ENCODE measurements around the gene PKIG. TPM values are rescaled to one million over a fixed set of nuclear protein-coding genes. Genes with fewer than 3 reads are reported as not detected.

The PKIG gene
- total and polyA plus RNA-seq, 9 of the 15 experiments (the other 6 are each of a cell fraction or from before 2014, with no cell fraction given) = 0.13 to 7.0 (median 4.7) TPM

GRCh38 chr20:44596010-44596409 is 13.6 kb downstream of the PKIG start (continued):
- TF ChIP-seq MGA (IDR thresholded peaks at IDR 0.05) (no peak), TAF1 (IDR thresholded peaks at IDR 0.05; ENCODE audit: control insufficient read depth, extremely low read depth, insufficient read depth, low read length, severe bottlenecking) (no peak), ZNF280A (IDR thresholded peaks at IDR 0.05; ENCODE audit: low read depth, partially characterized antibody) (no peak), NFE2L1 (tag; IDR thresholded peaks at IDR 0.05; ENCODE audit: borderline replicate concordance, low read depth) (no peak), AFF4 (CRISPR knock-in tag; IDR thresholded peaks at IDR 0.05) (no peak), CHAMP1 (IDR thresholded peaks at IDR 0.05) (no peak), ZNF24 (IDR thresholded peaks at IDR 0.05) (no peak), RBM39 (optimal IDR thresholded peaks at IDR 0.05; ENCODE audit: low read depth, low read length) (no peak)

Data from K562 (cell line).